SKM-1 (cell line): ENCODE data around the gene STAT2.
"Not testable (repeated sequence)": the region's sequence is repeated elsewhere in the genome, so short reads cannot be mapped to it uniquely, and the experiment has no call there.

Experiments used
- DNase-seq: peaks from one replicate; lab custom pipeline; 2025; ENCODE audit not compliant: unreplicated experiment; lab: John Stamatoyannopoulos, UW

The STAT2 gene

DNA sequence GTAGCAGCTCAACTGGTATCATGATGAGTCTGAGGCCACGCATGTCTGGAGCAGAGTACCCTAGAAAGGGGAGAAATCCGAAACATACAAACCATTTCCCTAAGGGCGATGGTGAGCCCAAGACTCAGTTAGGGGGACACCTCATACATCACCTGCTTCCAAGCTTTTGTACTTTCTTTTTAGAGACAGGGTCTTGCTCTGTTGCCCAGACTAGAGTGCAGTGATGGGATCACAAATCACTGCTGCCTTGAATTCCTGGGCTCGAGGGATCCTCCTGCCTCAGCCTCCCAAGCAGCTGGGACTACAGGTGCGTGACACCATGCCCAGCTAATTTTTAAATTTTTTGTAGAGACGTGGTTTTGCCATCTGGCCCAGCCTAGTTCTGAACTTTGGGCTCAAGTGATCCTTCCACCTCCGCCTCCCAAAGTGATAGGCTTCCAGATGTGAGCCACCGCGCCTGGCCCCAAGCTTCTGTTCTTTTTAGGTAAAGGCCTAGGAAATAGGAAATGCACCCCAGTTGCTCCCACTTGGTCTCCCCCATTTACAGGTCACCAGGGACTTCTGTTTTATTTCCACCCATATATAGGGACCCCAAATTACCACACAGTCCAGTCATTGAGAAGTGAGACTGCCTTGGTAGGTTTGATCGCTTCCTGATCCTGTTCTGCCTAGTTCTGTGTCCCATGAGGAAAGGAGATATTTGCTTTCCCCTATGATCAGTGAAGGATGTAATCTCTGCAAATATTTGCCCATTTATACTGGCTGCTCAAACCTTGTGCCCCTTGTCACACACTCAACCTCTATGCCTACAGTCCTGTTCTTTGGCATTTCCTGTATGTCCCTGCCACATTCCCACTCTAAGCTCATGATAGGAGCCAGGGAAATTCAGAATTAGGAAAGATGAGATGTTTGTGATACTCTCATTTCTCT, 2.5 kb upstream of the STAT2 start, which contains the start of gene APOF:
TSS of gene APOF (minus strand) at position 728 of the 930 bp plus-strand sequence. CDS start at position 616, 112 bp downstream.
- DNase-seq, result no peak

DNA sequence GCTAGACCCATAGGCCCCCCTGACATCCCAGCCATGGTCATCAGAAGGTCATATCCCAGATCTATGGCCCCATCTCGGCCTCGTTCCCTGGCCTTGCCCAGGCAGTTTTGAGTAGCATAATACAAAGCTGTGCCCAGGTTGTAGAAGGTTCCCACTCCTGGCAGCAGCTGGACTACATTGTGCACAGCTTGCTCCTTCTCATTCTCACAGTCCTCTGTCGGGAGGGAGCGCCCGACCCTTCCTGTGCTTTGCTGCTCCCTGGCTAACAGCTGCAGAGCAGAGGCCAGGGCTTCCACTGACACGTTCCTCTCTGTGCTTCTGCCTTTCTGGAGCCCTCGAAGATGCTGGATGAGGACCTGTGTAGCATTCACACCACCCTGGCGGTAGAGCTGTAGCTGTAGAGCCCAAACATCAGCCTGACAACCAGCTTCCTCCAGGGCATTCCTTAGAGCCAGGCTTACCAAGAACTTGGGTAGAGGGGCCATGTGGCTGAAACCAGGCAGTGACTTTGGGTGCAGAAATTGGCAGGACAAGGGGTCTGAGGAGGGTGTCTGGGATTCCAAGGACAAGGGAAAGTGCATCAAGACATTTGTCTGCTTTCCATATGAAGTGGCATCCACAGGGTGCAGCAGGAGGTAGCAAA, 1.7 kb upstream of the STAT2 start:
- no peak for DNase-seq

DNA sequence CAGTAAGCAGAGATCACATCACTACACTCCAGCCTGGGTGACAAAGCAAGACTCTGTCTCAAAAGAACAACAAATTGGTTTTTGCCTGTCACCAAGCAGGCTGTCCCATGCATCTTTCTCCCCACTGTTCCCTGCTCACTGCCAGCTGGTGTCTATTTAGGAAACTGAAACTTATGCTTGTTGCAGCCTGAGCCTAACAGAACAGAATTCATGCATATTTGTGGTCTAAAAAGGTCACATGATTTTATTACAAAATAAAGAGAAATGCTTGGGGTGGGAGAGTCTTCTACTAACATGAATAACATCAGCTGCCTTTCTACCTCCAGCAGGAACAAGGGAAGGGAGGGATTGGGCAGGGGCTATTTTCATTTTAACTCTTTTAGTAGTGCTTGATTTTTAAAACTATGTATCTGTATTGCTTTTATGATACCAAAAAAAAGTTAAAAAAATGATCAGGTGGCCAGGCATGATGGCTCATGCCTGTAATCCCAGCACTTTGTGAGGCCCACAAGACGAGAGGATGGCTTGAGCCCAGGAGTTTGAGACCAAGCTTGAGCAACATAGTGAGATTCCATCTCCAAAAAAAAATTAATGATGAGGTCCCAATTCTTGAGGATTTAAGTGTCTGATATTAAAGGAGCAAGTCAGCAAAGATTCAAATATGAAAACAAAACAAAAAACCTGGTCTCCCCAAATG, 923 bp downstream of the STAT2 start:
- DNase-seq, result no peak

DNA sequence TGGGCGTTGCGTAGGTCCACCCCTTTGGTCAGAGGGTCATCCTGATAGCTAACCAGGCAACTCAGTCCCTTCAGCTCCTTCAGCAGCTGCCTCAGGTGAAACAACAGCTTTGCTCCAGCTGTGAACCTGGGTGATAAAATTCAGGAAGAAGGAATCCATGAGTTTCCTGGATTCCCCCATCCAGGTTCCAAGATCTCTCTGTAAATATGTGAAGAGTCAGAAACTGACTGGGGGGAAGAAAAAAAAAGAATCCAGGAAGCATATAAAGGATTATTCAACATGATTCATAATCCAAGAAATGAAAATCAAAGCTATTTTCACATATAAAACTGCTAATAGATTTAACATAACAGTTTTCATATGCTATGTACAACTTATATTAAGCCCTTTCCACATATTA, 8.6 kb downstream of the STAT2 start:
- no peak for DNase-seq

DNA sequence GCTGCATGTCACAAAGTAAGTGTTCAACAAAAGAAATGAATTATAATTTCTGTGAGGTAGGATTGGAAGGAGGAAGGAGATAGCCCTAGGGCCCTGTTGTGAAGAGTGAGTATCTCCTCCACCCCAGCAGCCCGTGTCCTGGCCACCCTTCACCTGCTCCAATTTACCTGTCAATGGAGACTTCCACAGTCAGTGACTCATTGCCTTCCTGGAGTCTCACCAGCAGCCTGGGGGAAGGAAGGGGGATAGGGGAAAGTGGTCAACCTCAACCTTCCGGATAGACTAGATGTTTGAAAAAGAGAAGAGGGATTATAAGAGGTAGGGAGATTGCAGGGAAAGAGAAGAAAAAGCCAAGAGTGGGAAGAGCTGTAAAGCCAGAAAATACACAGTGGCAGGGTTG, 9.2 kb downstream of the STAT2 start:
- no peak for DNase-seq

DNA sequence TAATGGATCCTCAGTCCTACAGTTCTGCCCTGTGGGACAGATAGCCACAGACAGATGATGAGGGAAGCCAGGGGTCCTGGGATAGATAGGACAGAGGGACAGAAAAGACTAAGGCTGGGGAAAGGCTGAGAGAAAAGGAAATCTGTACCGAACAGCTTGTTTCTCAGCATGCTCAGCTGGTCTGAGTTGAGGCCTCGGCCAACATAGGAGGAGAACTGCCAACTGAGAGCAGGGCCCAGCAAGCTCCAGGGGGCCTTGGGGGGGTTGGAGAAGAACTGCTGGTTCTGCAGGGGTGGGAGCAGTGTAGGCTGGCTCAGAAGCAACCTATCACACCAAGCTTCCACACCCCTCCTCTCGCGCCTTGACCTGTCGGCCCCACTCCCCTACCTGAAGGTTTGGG, 11.1 kb downstream of the STAT2 start:
- no peak for DNase-seq

DNA sequence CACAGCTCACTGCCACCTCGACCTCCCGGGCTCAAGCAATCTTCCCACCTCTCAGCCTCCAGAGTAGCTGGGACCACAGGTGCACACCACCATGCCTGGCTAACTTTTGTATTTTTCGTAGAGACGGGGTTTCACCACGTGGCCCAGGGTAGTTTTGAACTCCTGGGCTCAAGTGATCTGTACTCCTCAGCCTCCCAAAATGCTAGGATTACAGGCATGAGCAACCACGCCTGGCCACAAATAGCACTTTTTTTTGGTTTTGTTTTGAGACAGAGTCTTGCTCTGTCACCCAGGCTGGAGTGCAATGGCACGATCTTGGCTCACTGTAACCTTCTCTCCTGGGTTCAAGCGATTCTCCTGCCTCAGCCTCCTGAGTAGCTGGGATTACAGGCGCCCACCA, 12.7 kb downstream of the STAT2 start:
- not testable (repeated sequence) for DNase-seq

DNA sequence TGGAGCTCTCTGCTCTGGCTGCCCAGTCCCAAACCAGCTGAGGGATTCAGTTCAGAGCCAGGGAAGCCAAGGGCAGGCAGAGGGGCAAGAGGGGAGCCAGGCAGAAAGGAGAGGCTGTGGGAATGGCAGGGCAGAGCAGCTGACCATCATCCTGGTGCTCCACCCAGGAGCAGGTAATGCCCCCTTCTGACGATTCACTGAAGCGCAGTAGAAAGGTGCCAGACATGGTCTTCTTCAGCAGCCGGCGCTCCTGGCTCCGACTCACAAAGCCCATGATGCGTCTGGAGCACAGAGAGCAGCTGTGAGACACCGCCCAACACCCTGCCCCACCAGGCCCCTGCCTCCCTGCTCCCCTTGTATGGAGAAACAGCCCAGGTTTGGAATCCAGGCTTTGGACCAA, 13.2 kb downstream of the STAT2 start:
- no peak for DNase-seq

DNA sequence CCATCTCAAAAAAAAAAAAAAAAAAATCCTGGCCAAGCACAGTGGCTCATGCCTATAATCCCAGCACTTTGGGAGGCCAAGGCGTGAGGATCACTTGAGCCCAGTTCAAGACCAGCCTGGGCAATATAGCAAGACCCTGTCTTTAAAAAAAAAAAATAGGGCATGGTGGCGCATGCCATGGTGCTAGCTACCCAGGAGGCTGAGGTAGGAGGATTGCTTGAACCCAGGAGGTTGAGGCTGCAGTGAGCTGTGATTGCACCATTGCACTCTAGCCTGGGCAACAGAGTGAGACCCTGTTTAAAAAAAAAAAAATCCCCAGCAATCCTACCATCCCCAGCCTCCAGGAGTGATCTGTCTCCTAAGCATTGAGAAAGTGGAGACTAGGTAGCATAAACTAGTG, 17.6 kb downstream of the STAT2 start:
- DNase-seq, result not testable (repeated sequence)

DNA sequence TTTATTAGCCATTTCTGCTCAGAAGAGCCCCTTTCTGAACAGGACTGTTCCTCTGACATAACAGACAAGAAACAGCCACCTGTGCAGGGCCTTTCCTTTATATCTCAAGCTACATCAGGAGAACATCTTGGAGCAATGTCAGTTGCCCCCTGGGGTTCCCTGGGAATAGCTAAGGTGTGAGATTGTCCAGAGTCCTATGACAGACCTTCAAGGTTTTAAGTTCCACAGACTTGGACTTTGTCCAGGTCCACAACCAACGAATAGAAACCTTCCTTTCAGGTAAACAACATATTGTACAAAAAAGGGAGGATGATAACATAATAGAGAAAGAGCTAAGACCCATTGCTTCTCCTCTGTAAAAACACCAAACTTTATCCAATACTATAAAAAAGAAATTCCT, 18.3 kb downstream of the STAT2 start:
- no peak for DNase-seq

DNA sequence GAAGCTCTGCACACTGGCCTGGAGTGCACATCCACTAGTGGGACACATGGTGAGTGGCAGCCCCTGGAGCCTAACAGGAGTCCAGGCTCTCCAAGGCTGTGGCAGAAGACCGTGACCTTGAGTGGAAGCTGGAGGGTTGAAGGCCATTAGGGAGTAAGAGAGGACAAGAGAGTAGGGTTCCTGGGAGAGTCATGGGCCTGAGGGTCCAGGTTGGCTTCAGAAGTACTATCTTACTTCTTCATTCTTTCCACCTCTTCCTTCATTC, 20.8 kb downstream of the STAT2 start:
- DNase-seq, result no peak

DNA sequence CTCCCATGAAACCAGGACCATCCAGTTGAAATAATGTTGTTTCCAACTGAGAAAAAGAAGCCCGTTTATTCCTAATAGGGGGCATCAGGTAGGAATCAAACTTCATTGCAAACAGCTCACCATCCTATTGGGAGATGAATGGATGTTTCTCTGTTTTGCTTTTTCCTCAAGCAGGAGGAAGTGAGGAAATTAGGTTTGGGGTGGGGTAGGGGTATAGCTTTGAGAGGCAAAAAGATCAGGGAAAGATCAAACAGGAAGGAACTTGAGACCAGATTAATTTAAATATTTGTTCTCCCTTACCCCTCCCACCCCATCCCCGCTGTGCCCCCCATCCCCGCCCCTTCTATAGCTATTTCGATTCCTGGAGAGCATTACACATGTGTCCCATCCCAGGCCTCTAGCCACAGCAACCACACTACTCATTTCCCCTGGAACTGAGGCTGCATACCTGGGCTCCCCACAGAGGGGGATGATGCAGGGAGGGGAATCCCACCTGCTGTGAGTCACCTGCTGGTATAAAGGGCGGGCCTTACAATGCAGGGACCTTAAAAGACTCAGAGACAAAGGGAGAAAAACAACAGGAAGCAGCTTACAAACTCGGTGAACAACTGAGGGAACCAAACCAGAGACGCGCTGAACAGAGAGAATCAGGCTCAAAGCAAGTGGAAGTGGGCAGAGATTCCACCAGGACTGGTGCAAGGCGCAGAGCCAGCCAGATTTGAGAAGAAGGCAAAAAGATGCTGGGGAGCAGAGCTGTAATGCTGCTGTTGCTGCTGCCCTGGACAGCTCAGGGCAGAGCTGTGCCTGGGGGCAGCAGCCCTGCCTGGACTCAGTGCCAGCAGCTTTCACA, 21.4 kb downstream of the STAT2 start, which contains the start of gene IL23A:
TSS of gene IL23A (plus strand) at position 577 of the 850 bp plus-strand sequence. CDS start at position 738, 161 bp downstream.
- no peak for DNase-seq

DNA sequence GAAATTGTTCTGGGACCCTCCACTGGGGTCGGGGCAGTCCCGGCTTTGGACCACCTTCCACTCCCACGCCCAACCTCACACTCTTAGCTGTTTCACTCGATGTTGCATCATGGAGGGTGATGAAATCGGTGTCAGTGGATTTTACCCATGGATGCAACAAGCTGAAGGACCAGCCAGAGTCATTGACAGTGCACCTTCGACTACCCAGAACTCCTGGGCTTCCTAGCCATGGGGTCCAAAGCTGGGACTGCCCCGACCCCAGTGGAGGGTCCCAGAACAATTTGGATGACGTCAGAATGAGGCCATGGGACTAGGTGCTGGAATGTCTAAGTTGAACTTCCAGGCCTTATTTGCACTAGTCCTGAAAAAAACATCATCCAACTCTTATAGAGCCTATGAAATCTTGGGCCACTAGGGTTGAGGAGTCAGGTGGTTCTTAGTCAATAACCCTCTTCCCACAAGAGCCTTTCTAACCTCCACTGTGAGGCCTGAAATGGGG, 22.1 kb downstream of the STAT2 start:
- DNase-seq, result no peak

DNA sequence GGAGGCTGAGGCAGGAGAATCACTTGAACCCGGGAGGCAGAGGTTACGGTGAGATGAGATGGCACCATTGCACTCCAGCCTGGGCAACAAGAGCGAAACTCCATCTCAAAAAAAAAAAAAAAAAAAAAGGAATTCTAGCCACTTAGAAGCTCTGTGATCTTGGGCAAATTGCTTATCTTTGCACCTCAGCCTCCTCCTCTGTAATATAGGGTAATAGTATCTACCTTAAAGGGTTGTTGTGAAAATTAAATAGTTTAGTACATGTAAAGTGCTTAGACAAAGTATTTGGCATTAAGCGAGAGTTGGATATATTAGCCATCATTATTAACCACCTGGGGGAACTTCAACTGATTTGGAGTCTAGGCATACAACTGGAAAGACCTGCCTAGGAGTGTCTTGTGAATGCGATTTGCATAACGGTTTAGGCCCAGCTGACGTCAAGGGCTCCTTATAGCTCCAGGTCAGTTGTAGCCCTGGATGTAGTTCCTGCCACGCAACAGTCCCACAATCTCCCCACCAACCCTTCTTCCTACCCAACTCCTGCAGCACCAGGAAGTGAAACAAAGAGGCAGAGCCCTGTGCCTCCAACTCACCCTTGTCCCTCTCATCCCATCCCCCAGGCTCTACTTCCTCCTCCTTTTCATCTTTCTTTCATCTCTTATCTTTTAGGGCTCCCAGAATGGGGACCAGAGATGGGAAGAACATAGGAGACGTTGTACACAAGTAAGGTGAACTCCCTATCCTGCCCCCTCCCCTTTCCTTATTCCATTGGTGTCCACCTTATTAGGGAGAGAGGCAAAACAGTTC, 23.3 kb downstream of the STAT2 start:
- peak; percentile 65 for DNase-seq

DNA sequence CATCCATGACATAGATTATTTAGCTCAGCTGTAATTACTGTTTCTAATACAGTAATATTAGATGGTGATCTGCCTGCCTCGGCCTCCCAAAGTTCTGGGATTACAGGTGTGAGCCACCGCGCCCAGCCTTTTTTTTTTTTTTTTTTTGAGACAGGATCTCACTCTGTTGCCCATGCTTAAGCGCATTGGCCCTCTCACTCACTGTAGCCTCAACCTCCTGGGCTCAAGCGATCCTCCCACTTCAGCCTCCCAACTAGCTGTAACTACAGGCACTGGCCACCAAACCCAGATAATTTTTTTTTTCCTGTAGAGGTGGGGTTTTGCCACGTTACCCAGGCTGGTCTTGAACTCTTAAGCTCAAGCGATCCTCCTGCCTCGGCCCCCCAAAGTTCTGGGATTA, 24.4 kb downstream of the STAT2 start:
- DNase-seq, result not testable (repeated sequence)

DNA sequence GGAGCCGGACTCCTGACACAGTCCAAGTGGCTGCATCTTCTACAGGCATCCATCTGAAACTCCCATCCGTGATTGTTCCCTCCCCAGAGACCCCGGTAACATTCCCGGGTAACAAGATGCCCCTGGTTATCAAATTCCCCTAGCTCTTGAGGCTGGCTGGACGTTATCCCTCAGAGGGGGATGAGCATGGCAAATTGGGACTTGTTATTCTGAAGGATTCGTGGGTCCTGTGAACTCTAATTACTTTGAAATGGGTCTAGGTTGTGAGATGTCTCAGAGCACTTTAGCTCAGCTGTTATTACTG, 25.5 kb downstream of the STAT2 start:
- DNase-seq, result no peak

DNA sequence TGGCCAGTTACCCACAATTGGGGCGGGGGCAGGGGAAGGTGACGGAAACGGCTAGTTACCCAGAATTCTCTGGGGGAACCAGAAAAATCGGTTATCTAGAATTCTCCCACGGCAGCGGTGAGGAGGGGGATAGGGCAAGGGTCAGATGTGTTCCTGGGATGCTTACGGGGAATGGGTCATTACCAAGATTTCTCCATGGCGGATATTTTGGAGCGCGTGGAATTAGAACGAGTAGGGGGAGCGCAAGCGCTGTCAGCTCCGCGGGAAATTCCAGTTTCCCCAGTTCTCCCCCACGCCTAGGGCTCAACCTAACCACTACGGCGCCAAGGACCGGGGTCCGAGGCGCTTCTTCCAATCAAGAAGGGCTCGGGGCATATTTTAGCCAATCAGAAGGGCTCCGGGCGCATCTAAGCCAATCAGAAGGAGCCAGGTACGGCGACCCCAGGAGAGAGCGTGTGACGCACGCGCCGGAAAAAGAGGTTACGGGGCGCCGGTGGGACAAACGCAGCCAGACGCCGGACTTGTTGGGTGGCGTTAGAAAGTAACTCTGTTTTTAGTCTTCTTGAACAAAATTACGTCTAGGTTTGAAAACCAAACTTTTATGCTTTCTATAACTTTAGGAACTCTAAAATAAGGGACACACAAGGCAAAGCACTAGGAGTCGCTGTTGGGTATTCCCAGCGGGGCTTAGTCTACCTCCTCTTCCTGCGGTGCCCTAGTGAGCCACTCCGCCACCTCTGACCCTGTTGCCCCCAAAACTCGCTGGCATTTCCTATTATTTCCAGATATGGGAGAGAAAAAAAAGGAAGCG, 26.0 kb downstream of the STAT2 start, which contains the start of gene PAN2:
TSS of gene PAN2 (minus strand) at position 322 of the 811 bp plus-strand sequence. CDS start 906 bp downstream, outside the sequence.
- DNase-seq, result peak; percentile 63

DNA sequence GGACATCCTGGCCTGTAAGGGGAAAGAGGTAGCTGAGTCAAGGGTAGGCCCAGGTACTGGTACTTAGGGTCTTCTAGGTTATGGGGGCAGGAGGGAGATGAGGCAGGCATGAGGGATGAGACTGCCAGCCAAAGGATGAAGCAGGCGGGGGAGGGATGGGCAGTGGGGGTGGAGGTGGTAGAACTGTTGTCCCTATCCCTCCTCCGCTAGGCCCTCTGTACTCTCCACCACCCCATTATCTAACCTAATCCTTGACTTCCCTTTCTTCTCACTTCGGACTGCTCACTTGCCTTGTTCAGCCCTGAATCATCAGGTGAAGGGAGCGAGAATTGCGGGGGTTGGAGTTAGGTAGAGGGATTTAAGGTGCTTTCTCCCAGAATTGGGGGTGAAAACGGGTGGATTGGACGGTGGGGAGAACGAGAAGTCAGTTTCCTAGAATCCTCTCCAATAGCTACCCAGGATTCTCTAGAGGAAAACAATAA, 26.7 kb downstream of the STAT2 start:
- DNase-seq, result peak; percentile 10
